ENCODE results near the gene BST2. TPM values are rescaled to one million over a fixed set of nuclear protein-coding genes. Genes with fewer than 3 reads are reported as not detected.
A peak's percentile ranks its signal among the peaks of the same experiment; 100 is the strongest.

The BST2 gene
- polyA plus RNA-seq, 1 donor (not counting 4 experiments of a cell fraction or from before 2014, with no cell fraction given) = 4.4 TPM

GRCh38 chr19:17451820-17452219, 46.4 kb upstream of the BST2 start:
- TF ChIP-seq CTCF (optimal IDR thresholded peaks at IDR 0.05 in 1 of 3, IDR thresholded peaks at IDR 0.05 in 1 of 3, conservative IDR thresholded peaks at IDR 0.05 in 1 of 3; ENCODE audit: extremely low read depth in 1 of 3, insufficient read depth in 2 of 3, low read length in 3 of 3) = no peak
- no peaks in the 10 kb centered on the region for H3K36me3 ChIP-seq (ENCODE audit: control insufficient read depth in 2 of 2, extremely low read depth in 1 of 2, insufficient read depth in 2 of 2, low read length in 2 of 2)
- DNase-seq (ENCODE audit: low read depth, low spot score) (no peak), FAIRE-seq (no peak)
- dilution Hi-C loops (cut with MboI; ENCODE audit: extremely low pct_ligation_motif_present, low sequenced_read_pairs) = no loop called here
- H3K27ac ChIP-seq (ENCODE audit: control insufficient read depth, insufficient read depth, low read length) = no peak overlapping the region
- peaks cover 10% of the 10 kb centered on the region for H3K4me1 ChIP-seq (ENCODE audit: control insufficient read depth, extremely low read depth, insufficient read depth, low read length)
- H3K4me2 ChIP-seq (ENCODE audit: control insufficient read depth, extremely low read depth, insufficient read depth, low read depth, low read length) = no peak overlapping the region
- H3K9me3 ChIP-seq (ENCODE audit: control insufficient read depth, low read depth, low read length) = no peaks in the 10 kb centered on the region
- H2AFZ ChIP-seq (ENCODE audit: control insufficient read depth, low read length) = no peak overlapping the region
- H3K79me2 ChIP-seq (ENCODE audit: control insufficient read depth, insufficient read depth, low read length) = no peaks in the 10 kb centered on the region
- H3K9me1 ChIP-seq (ENCODE audit: control insufficient read depth, extremely low read depth, insufficient read depth, low read length) = no peaks in the 10 kb centered on the region
- H3K27me3 ChIP-seq (ENCODE audit: control insufficient read depth, extremely low read depth, insufficient read depth, low read length) = peaks cover 27% of the 10 kb centered on the region
- no peak overlapping the region for H3K4me3 ChIP-seq (ENCODE audit: control insufficient read depth in 2 of 3, extremely low read depth in 1 of 3, insufficient read depth in 2 of 3, low read depth in 1 of 3, low read length in 3 of 3)
- H4K20me1 ChIP-seq (ENCODE audit: control insufficient read depth, extremely low read depth, insufficient read depth, low read length) = no peaks in the 10 kb centered on the region
- no peak overlapping the region for H3K9ac ChIP-seq (ENCODE audit: control insufficient read depth, extremely low read depth, insufficient read depth, low read length)

GRCh38 chr19:17450264-17451075, 45.0 kb upstream of the BST2 start:
- Histone ChIP-seq H3K4me2 (ENCODE audit: control insufficient read depth, extremely low read depth, insufficient read depth, low read depth, low read length) (peak overlapping the region; percentile 62), H3K36me3 (ENCODE audit: control insufficient read depth in 2 of 2, extremely low read depth in 1 of 2, insufficient read depth in 2 of 2, low read length in 2 of 2) (no peaks in the 10 kb centered on the region), H3K27me3 (ENCODE audit: control insufficient read depth, extremely low read depth, insufficient read depth, low read length) (peaks cover 22% of the 10 kb centered on the region), H3K4me1 (ENCODE audit: control insufficient read depth, extremely low read depth, insufficient read depth, low read length) (peaks cover 10% of the 10 kb centered on the region), H2AFZ (ENCODE audit: control insufficient read depth, low read length) (peak overlapping the region; percentile 58), H3K9me3 (ENCODE audit: control insufficient read depth, low read depth, low read length) (no peaks in the 10 kb centered on the region), H4K20me1 (ENCODE audit: control insufficient read depth, extremely low read depth, insufficient read depth, low read length) (no peaks in the 10 kb centered on the region), H3K79me2 (ENCODE audit: control insufficient read depth, insufficient read depth, low read length) (no peaks in the 10 kb centered on the region), H3K9ac (ENCODE audit: control insufficient read depth, extremely low read depth, insufficient read depth, low read length) (peak overlapping the region; percentile 54), H3K4me3 (ENCODE audit: control insufficient read depth in 2 of 3, extremely low read depth in 1 of 3, insufficient read depth in 2 of 3, low read depth in 1 of 3, low read length in 3 of 3) (peak overlapping the region in 1 of 3 experiments; percentile 10), H3K27ac (ENCODE audit: control insufficient read depth, insufficient read depth, low read length) (peak overlapping the region; percentile 58), H3K9me1 (ENCODE audit: control insufficient read depth, extremely low read depth, insufficient read depth, low read length) (no peaks in the 10 kb centered on the region)
- TF ChIP-seq EZH2 (IDR thresholded peaks at IDR 0.05; ENCODE audit: low read length) (no peak), CTCF (optimal IDR thresholded peaks at IDR 0.05 in 1 of 3, IDR thresholded peaks at IDR 0.05 in 1 of 3, conservative IDR thresholded peaks at IDR 0.05 in 1 of 3; ENCODE audit: extremely low read depth in 1 of 3, insufficient read depth in 2 of 3, low read length in 3 of 3) (no peak)
- dilution Hi-C loops (cut with MboI; ENCODE audit: extremely low pct_ligation_motif_present, low sequenced_read_pairs) = no loop called here
- peak; percentile 100 for FAIRE-seq
- peak; percentile 96 for DNase-seq (ENCODE audit: low read depth, low spot score)
